HG03139 (cell line): ENCODE data around the gene SFI1.
"Not testable (repeated sequence)": the region's sequence is repeated elsewhere in the genome, so short reads cannot be mapped to it uniquely, and the experiment has no call there.

Experiments used
- ATAC-seq: cut with Tn5 transposase; IDR thresholded peaks from one replicate; pipeline ENCODE4 v1.9.1; 2021; ENCODE audit not compliant: unreplicated experiment

Gene SFI1

GRCh38 chr22:31496007-31496734 is at the start of gene SFI1:
Gene SFI1, plus strand, starts transcription at chr22:31496536. Its CDS starts 11,749 bp downstream, at chr22:31508285.
- peak; percentile 64 for ATAC-seq

GRCh38 chr22:31446767-31447166 is 49.6 kb upstream of the SFI1 start:
- ATAC-seq: no peak

DNA sequence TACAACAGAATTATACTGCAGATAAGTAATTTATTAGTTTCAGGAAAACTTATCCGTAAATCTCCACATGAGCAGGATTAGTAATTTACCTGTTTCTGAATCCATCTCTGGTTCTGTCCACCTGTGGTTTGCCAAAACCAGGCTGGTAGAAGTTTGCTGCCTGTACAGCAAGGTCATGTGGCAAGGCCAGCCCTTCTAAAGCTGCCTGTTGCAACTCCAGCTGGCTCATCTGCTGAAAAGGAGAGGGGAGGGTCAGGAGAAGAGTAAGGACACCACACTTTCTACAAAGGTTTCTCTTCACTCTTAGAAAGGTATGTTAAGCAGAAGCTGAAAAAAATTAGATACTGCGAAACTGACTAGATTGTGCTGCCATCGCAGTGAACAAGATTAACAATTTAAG is 49.0 kb upstream of the SFI1 start:
- no peak for ATAC-seq

DNA sequence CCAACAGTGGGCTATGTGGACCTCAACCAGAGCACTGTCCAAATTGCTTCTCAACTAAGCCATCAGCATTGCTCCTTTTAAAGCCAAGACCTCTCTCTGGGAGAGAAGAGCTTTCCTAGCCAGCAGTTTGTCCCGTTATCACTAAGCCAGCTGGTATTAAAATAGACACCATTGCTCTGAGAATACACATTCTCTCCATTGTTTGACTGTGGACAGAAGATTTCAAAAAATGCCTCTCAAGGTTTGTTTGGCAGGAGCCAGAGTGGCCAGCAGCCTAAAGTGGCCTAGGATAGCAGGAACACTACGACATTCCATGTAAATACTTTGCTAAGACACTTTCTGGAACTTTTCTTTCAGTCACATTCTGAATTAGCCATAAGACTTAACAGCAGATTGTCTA is 48.0 kb upstream of the SFI1 start:
- no peak for ATAC-seq

GRCh38 chr22:31449506-31449905 is 46.8 kb upstream of the SFI1 start:
- no peak for ATAC-seq

DNA sequence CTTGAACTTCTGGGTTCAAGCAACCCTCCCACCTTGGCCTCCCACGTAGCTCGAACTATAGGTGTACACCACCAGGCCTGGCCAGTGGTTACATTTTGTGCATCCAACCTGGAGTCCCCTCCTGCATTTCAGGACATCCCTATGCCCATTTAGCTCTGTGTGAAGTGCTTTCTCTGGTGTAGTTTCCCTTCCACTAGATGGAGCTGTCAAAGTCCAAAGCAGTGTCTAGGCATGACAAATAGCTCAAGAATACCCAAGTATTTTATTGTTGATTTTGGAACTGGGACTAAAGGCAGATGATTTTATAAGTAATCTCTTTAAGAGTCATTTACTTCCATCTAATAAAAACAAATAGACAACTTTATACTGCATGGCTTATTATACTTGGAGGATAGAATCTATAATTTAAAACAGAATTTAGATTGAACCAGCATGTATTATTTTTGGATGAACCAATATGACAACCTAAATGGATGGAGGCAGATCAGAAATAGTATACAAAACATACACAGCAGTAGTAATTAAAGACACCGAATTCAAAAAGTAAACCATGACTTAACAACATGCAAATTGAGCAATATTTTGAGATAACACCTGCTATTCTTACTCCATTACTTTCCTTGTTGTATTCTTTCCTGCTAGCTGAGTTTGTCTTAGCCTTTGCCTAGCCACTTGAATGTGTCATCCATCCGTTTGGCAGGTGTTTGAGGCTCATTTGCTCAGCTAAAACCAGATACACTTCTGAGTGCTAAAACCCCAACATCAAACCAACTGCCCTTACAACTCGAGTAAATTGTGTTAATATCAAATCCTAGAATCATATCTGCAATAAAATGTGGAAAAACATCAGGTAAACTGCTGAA is 44.4 kb upstream of the SFI1 start:
- no peak for ATAC-seq

DNA sequence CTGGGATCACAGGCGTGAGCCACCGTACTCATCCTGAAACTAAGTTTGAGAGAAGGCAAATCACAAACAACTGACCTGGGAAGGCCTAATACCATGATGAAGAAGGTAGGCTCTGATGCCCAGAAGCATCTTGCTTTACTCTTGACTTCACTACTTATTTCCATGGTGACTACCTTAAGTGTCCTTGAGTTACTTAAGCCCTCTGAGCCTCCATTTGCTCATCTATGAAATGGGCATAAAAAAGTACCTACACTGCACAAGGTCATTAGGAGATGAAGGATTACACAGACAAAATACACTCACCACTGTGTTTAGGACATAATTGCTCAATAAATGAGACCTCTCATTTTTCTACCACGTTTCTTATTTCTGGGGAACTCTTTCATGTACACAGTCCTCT is 34.6 kb upstream of the SFI1 start:
- ATAC-seq: no peak

DNA sequence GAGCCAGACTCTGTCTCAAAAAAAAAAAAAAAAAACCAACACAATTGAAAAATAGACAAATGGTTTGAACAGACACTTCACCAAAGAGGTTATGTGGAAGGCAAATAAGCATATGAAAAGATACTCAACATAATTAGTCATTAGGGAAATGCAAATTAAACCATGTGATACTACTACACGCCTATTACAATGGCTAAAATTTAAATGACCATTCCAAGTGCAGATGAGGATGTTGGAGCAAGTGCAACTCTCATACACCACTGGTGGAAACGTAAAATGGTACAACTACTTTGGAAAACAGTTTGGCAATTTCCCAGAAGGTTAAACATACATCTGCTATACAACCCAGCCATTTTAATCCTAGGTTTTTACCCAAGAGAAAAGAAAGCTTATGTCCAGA is 31.0 kb upstream of the SFI1 start:
- no peak for ATAC-seq

DNA sequence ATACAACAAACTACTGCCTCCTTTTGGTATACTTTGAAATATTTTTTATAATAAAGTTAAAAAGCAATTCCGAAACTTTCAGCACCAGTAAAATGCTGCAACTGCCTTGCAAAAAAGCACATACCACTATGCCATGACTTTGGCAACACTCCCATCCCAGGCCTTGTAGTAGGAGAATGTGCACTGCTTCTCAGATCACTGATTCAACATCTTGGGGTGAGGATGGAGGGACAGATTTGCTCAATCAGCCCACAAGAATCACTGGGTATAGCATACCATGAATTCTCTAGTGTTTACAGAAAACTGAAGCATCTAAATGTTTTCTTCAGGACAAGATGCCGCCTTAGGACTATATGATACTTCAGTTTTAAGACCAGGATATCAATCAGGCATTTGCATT is 21.6 kb upstream of the SFI1 start:
- ATAC-seq: no peak

DNA sequence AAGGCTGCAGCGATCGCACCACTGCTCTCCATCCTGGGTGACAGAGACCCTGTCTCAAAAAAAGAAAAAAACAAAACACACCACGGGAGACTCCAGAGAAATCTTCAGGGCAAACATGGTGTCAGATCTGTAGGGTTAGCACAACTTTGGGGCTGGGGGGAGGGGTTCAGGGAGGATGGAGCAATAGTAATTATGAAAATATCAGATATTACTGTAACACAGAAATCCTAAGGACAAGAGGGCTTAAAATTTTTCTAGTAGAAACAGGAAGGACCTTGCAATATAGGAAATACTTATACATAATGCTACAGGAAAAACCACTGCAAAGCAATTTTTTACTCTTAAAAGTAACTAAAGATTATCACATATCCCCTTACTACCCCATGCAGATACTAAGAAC is 20.5 kb upstream of the SFI1 start:
- no peak for ATAC-seq

- no peak for ATAC-seq
Observed at GRCh38 chr22:31477329-31477728, 19.0 kb upstream of the SFI1 start.

DNA sequence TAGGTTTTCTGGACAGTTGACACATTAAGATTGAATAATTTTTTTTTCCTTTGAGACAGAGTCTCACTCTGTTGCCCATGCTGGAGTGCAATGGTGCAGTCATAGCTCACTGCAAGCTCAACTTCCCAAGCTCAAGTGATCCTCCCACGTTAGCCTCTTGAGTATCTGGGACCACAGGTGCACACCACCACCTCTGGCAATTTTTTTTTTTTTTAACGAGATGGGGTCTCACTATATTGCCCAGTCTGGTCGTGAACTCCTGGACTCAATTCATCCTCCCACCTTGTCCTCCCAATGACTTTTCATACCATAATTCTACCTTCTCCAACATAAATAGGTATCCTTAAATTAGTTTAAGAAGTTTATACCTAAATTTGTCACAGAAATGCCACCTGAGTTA is 15.2 kb upstream of the SFI1 start:
- no peak for ATAC-seq

DNA sequence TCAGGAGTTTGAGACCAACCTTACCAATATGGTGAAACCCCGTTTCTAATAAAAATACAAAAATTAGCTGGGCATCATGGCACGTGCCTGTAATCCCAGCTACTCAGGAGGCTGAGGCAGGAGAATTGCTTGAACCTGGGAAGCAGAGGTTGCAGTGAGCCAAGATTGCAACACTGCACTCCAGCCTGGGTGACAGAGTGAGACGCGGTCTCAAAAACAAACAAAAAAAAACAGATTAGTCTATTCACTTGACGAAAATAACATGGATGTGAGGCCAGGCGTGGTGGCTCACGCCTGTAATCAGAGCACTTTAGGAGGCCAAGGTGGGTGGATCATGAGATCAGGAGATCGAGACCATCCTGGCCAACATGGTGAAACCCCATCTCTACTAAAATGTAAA is 13.9 kb upstream of the SFI1 start:
- ATAC-seq: not testable (repeated sequence)

DNA sequence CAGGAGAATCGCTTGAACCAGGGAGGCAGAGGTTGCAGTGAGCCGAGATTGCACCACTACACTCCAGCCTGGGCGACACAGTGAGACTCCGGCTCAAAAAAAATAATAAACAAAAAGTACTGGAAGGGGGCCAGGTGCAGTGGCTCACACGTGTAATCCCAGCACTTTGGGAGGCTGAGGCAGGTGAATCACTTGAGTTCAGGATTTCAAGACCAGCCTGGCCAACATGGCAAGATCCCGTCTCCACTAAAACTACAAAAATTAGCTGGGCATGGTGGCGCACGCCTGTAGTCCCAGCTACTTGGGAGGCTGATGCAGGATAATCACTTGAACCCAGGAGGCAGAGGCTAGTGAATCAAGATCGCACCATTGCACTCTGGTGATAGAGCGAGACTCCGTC is 10.0 kb upstream of the SFI1 start:
- ATAC-seq: not testable (repeated sequence)

DNA sequence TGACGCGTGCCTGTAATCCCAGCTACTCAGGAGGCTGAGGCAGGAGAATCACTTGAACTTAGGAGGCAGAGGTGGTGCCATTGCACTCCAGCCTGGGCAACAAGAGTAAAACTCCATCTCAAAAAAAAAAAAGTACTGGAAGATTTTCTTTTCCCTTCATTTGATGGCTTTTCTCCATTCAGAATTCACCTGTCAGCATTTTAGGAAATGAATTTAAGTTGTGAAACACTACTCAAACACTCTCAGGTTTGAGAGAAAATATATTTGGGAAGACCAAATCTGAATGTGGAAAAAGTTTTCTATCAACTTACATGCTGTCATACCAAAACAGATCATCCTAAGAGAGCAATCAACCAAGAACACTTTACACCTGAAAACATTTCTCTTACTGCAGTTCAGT is 9.4 kb upstream of the SFI1 start:
- ATAC-seq: no peak

GRCh38 chr22:31488346-31488883 is 7.9 kb upstream of the SFI1 start:
- no peak for ATAC-seq

DNA sequence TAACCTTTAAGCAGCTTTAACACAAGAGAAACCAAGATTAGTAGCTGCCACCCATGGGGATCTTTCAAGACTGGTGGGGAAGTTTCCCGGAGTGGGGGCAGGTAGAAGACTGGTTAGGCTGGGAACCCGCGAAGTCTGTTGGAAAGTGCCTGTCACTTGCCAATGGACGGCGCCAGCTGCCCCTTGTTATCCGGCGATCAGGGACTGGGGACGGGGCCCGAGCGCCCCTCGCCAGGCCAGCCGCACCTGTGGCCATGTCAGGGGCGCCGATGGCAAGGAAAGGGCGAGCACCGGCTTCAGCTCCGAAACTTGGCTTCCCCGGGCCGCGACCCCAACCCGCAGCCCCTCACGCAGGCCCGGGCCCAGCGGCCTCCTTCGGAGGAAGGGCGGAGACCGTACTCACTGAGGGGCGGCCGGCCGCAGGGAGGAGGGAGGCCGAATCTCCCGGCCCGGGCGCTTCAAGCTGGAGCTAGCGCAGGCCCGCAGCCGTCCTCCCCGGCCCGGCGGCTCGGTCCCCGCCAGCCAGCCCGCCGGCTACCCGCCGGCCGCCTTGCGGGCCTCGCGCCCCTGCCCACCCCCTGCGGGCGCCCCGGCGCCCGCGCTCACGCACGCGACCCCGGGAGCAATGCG is 7.2 kb upstream of the SFI1 start:
- ATAC-seq: peak; percentile 22

GRCh38 chr22:31489632-31490495 is 6.5 kb upstream of the SFI1 start, which contains the start of gene EIF4ENIF1:
Gene EIF4ENIF1, minus strand, starts transcription at chr22:31489842. Its CDS starts 1,124 bp downstream, at chr22:31488718.
- ATAC-seq: peak; percentile 36

DNA sequence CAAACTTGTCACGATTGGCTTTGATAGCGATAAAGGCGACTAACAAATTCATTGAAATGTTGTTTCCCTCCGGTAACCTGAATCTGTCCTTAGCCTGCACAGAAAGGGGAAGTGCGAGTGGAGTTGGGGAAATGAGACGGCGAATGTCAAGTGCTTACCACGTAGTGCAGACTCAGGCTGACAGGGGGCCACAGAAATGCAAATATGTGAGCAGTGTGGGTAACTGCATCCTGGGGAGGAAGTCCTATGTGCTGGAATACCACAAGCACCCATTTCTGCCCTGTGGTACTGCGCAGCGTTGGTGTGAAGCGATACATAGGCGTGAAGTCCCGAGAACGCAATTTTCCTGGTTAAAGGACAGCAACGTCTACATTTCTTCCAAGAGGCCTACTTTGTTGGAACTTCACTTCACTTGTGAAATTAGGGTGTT is 5.8 kb upstream of the SFI1 start:
- peak; percentile 42 for ATAC-seq

DNA sequence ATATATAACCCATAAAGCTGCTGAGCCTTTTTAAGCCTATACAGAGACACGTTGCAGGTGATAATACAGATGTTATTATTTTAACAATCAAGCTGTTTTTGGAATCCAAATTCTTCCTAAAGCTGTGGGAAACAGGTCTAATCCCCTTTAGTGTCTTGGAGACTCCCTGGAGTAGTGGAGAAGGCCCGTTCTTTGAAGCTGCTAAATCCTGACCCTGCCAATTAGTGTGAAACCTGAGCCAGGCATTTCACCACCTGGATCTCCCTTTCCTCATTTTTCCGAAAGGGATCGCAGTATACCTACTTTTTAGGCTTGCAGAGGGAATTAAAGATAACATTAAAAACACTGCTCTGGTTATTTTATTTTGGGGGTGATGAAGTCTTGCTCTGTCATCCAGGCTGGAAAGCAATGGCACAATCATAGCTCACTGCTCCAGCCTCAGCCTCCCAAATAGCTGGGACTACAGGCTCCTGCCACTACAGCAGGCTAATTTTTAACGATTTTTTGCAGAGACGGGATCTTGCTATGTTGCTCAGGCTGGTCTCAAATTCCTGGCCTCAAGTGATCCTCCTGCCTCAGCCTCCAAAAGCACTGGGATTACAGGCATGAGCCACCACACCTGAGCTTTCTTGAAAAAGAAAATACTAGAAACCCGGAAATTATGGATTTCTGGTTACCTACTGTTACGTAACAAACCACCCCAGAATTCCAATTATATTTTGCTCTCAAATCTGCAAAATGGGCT is 4.9 kb upstream of the SFI1 start:
- ATAC-seq: no peak
